Activated CD8-positive, alpha-beta memory T cell treated with anti-CD3 and anti-CD28 coated beads, Interleukin-2, amount 10 ng/mL, durations not matched to agents 7 days and 5 days (primary cell): Measurements from ENCODE around the gene PELI2. TPM values are rescaled to one million over a fixed set of nuclear protein-coding genes. Genes with fewer than 3 reads are reported as not detected.
A peak's percentile ranks its signal among the peaks of the same experiment; 100 is the strongest.

ENCODE experiments used
- ATAC-seq: fragments of 150-1000 bp; cut with Tn5 transposase; one replicate; pipeline ENCODE4 v1.10.0; 2021; ENCODE audit warnings: moderate library complexity
- CTCF ChIA-PET: fragments of 350-600 bp; sonication (Branson Sonifier 250); formaldehyde crosslinking; loops from one replicate; lab custom pipeline; 2021; ENCODE audit warnings: antibody characterized with exemption; lab: Charles Lee
- DNase-seq: peaks from one replicate; pipeline ENCODE4 v3.0.0-alpha.2; 2020
- H3K27ac Mint-ChIP-seq: one replicate; pipeline ENCODE4 v1.8.0; 2021; ENCODE audit warnings: mild to moderate bottlenecking, mixed read lengths
- H3K27me3 Mint-ChIP-seq: one replicate; pipeline ENCODE4 v1.8.0; 2021; ENCODE audit warnings: mixed read lengths
- H3K36me3 Mint-ChIP-seq: one replicate; pipeline ENCODE4 v1.8.0; 2021; ENCODE audit warnings: mild to moderate bottlenecking, mixed read lengths
- H3K4me1 Mint-ChIP-seq: one replicate; pipeline ENCODE4 v1.8.0; 2021; ENCODE audit warnings: mixed read lengths
- H3K4me3 Mint-ChIP-seq: one replicate; pipeline ENCODE4 v1.8.0; 2021; ENCODE audit warnings: mild to moderate bottlenecking, moderate library complexity, mixed read lengths
- H3K9me3 Mint-ChIP-seq: one replicate; pipeline ENCODE4 v1.8.0; 2022; ENCODE audit warnings: low read depth, mixed read lengths
- total RNA-seq, 2 experiments: library from RNA; stranded (reverse); gene quantifications; one replicate each; pipeline ENCODE4 v1.2.3, GENCODE V29; 2021

PELI2 gene
- total RNA-seq, 2 experiments from 2014 or later = 1.1 to 1.2 TPM

DNA sequence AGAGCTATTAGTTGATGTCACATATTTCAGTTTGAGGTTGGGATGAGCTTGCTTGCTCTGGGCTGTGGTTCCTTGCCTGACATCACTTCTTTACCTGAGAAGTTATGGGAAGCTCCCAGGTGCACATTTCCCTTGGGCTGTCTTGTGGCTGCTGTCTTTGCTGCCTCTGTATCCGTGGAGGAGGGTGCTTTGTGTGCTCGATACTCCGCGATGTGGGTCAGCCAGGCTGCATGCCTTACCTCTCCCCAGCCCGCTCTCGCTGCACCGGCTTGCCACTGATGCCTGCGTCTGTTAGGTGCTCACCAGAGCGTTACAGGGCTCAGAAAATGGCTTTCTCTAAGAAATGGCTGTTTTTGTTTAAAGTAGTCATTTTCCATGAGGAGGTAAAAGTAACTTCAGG lies 19.6 kb downstream of the PELI2 start:
- Mint-ChIP-seq H3K9me3 (no peaks in the 10 kb centered on the region), H3K4me3 (no peak overlapping the region), H3K27me3 (peaks cover 12% of the 10 kb centered on the region), H3K27ac (no peak overlapping the region), H3K4me1 (peaks cover under 1% of the 10 kb centered on the region), H3K36me3 (no peaks in the 10 kb centered on the region)
- DNase-seq (no peak), ATAC-seq (no peak)
- CTCF ChIA-PET = no interaction called here

GRCh38 chr14:56138928-56139327 lies 20.7 kb downstream of the PELI2 start:
- H3K9me3 Mint-ChIP-seq = no peaks in the 10 kb centered on the region
- no peak for ATAC-seq
- CTCF ChIA-PET = no interaction called here
- no peak for DNase-seq
- H3K27ac Mint-ChIP-seq = no peak overlapping the region
- H3K4me1 Mint-ChIP-seq = peaks cover 2% of the 10 kb centered on the region
- no peaks in the 10 kb centered on the region for H3K36me3 Mint-ChIP-seq
- H3K27me3 Mint-ChIP-seq = peaks cover 14% of the 10 kb centered on the region
- H3K4me3 Mint-ChIP-seq = no peak overlapping the region

DNA sequence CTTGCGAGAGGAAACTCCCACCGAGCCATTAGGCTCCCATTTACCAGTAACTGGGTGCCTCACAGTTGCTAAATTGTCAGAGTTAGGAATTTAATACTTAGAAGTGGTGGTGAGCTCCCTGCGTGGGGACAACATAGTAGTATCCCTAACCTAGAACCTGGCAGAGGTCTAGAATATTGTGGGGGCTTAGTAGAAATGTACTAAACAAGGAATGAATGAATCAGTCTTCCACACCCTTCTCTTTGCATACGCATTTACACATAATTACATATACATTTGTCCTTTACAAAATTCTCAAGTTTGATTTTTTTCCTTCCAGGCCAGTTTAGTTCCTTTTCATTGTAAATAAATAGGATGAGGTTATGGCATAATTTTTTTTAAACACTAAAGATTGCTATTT lies 24.1 kb downstream of the PELI2 start:
- H3K4me3 Mint-ChIP-seq = no peak overlapping the region

GRCh38 chr14:56143025-56143424 lies 24.8 kb downstream of the PELI2 start:
- DNase-seq (no peak), ATAC-seq (no peak)
- Mint-ChIP-seq H3K9me3 (no peaks in the 10 kb centered on the region), H3K27me3 (peaks cover 4% of the 10 kb centered on the region), H3K36me3 (no peaks in the 10 kb centered on the region), H3K27ac (no peak overlapping the region), H3K4me1 (peaks cover 18% of the 10 kb centered on the region), H3K4me3 (no peak overlapping the region)
- CTCF ChIA-PET = no interaction called here

More for the DNA sequence above, 24.1 kb downstream of the PELI2 start:
- no peaks in the 10 kb centered on the region for H3K9me3 Mint-ChIP-seq
- H3K36me3 Mint-ChIP-seq = no peaks in the 10 kb centered on the region
- no peak for DNase-seq
- ATAC-seq = no peak
- peaks cover 13% of the 10 kb centered on the region for H3K4me1 Mint-ChIP-seq
- H3K27me3 Mint-ChIP-seq = peaks cover 7% of the 10 kb centered on the region
- no peak overlapping the region for H3K27ac Mint-ChIP-seq
- CTCF ChIA-PET = no interaction called here

GRCh38 chr14:56144176-56144575 lies 26.0 kb downstream of the PELI2 start:
- no peak for DNase-seq
- Mint-ChIP-seq H3K4me1 (peaks cover 25% of the 10 kb centered on the region), H3K27ac (no peak overlapping the region), H3K9me3 (no peaks in the 10 kb centered on the region), H3K27me3 (peaks cover 4% of the 10 kb centered on the region), H3K36me3 (no peaks in the 10 kb centered on the region), H3K4me3 (no peak overlapping the region)
- CTCF ChIA-PET = no interaction called here
- no peak for ATAC-seq

DNA sequence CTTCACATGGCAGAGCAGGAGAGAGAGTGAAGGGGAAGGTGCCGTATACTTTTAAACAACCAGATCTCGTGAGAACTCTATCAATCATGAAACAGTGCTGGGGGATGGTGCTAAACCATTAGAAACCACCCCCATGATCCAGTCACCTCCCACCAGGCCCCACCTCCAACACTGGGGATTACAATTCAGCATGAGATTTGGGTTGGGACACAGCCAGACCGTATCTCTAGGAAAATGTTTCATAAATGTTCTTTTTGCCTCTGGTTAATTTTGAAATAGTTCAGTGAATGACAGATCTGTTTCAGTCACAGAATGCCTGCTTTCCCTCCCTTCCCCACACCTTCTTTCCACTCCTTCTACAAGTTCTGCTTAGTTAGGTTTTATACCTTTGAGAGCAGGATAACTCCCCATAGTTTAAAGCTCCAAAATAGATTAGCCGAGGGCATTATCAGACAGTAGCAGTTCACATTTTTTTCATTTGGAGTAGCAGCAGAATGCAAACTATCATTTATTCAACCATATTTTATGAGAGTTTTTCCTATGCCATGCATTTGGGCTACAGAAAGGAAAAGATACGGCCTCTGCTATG lies 27.1 kb downstream of the PELI2 start:
- no peak overlapping the region for H3K27ac Mint-ChIP-seq
- H3K4me3 Mint-ChIP-seq = no peak overlapping the region
- no peaks in the 10 kb centered on the region for H3K9me3 Mint-ChIP-seq
- CTCF ChIA-PET = no interaction called here
- ATAC-seq (no peak), DNase-seq (no peak)
- no peaks in the 10 kb centered on the region for H3K36me3 Mint-ChIP-seq
- H3K4me1 Mint-ChIP-seq = peaks cover 25% of the 10 kb centered on the region
- H3K27me3 Mint-ChIP-seq = peaks cover 2% of the 10 kb centered on the region

- H3K4me3 Mint-ChIP-seq = no peak overlapping the region
- H3K36me3 Mint-ChIP-seq = no peaks in the 10 kb centered on the region
- H3K4me1 Mint-ChIP-seq = peaks cover 28% of the 10 kb centered on the region
- H3K27ac Mint-ChIP-seq = no peak overlapping the region
- CTCF ChIA-PET = no interaction called here
- peak; percentile 45 for DNase-seq
- H3K27me3 Mint-ChIP-seq = peaks cover 2% of the 10 kb centered on the region
- ATAC-seq = peak; percentile 47
- no peaks in the 10 kb centered on the region for H3K9me3 Mint-ChIP-seq
Observed at GRCh38 chr14:56145965-56146364, 27.8 kb downstream of the PELI2 start.

- peaks cover 2% of the 10 kb centered on the region for H3K27me3 Mint-ChIP-seq
- no peak for ATAC-seq
Observed at GRCh38 chr14:56147449-56147848, 29.2 kb downstream of the PELI2 start.

GRCh38 chr14:56147986-56148901 lies 30.0 kb downstream of the PELI2 start:
- no peaks in the 10 kb centered on the region for H3K27me3 Mint-ChIP-seq

More at GRCh38 chr14:56147449-56147848, 29.2 kb downstream of the PELI2 start:
- H3K4me3 Mint-ChIP-seq = no peak overlapping the region
- peaks cover 31% of the 10 kb centered on the region for H3K4me1 Mint-ChIP-seq
- no peaks in the 10 kb centered on the region for H3K9me3 Mint-ChIP-seq
- no peak overlapping the region for H3K27ac Mint-ChIP-seq
- CTCF ChIA-PET = no interaction called here
- no peaks in the 10 kb centered on the region for H3K36me3 Mint-ChIP-seq
- DNase-seq = no peak

GRCh38 chr14:56149151-56149550 lies 30.9 kb downstream of the PELI2 start:
- Mint-ChIP-seq H3K27me3 (no peaks in the 10 kb centered on the region), H3K27ac (no peak overlapping the region), H3K4me3 (no peak overlapping the region), H3K9me3 (no peaks in the 10 kb centered on the region), H3K4me1 (peaks cover 29% of the 10 kb centered on the region), H3K36me3 (no peaks in the 10 kb centered on the region)
- DNase-seq = no peak
- CTCF ChIA-PET = interaction anchor here (1.3 kb wide), 1 partner anchor 25 kb away, joined by 3 read pairs; no protein-coding TSS in a partner anchor
- ATAC-seq = no peak

More at GRCh38 chr14:56147986-56148901, 30.0 kb downstream of the PELI2 start:
- DNase-seq = no peak
- Mint-ChIP-seq H3K36me3 (no peaks in the 10 kb centered on the region), H3K4me1 (peaks cover 29% of the 10 kb centered on the region), H3K27ac (no peak overlapping the region), H3K9me3 (no peaks in the 10 kb centered on the region), H3K4me3 (no peak overlapping the region)
- ATAC-seq = no peak
- CTCF ChIA-PET = no interaction called here

GRCh38 chr14:56149995-56150394 lies 31.8 kb downstream of the PELI2 start:
- peaks cover 29% of the 10 kb centered on the region for H3K4me1 Mint-ChIP-seq
- DNase-seq = no peak
- no peaks in the 10 kb centered on the region for H3K36me3 Mint-ChIP-seq
- no peaks in the 10 kb centered on the region for H3K27me3 Mint-ChIP-seq
- no peak overlapping the region for H3K4me3 Mint-ChIP-seq
- no peaks in the 10 kb centered on the region for H3K9me3 Mint-ChIP-seq
- no peak for ATAC-seq
- H3K27ac Mint-ChIP-seq = no peak overlapping the region
- CTCF ChIA-PET = interaction anchor here (1.3 kb wide), 1 partner anchor 26 kb away, joined by 3 read pairs; no protein-coding TSS in a partner anchor

DNA sequence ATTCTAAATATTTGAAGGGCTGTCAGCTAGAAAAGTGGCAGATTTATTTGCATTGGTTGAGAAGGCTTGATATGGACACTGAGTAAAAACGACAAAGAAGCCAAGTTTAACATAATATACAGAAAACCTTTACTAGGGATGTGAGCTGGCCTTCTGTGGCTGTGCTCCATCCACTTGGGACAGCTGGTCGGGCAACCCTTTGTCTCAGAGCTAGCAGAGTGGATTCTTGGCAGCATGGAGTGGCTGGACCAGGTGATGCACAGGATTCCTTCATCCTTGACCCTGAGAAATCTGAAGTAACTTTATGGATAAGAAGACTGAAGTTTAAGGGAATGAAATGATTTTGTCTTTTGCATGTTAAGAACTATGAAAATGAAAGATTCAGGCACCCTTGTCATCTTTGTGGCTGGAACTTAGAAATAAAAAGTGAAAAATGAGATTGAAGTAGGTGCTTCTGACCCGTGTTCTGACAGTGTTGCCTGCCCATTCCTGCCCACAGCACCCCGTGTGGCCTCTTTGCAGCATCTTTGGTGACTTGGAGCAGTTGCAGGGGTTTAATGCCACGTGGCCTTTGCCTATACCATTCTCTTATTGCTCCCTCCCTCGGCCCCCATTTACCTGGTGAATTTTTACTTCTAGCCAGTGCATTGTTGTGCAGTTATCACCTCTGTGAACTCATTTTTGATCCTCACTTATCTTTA lies 32.6 kb downstream of the PELI2 start:
- H3K36me3 Mint-ChIP-seq = no peaks in the 10 kb centered on the region
- ATAC-seq = no peak
- no peaks in the 10 kb centered on the region for H3K9me3 Mint-ChIP-seq
- no peak overlapping the region for H3K4me3 Mint-ChIP-seq
- H3K4me1 Mint-ChIP-seq = peaks cover 29% of the 10 kb centered on the region
- no peaks in the 10 kb centered on the region for H3K27me3 Mint-ChIP-seq
- H3K27ac Mint-ChIP-seq = no peak overlapping the region
- CTCF ChIA-PET = interaction anchor here (0.6 to 1.3 kb wide), 2 partner anchors 26 to 823 kb away, joined by 3 read pairs; no protein-coding TSS in a partner anchor
- DNase-seq = no peak

DNA sequence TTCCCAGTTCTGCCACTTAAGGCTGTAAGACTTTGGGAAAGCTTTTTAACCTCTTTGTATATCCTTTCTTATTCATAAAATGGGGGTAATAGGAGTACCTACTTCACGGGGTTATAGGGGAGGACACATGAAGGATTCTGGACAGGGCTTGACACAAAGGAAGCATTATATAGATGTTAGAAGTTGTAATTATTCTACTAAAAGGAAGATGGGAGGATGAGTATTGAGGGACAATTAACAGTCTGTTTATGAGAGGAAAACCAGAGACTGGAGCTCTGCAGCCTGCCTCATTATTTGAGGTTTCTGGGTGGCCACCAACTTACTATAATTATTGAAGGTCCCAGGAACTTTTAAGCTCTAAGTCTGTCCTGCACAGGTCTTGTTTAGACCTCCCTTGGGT lies 34.0 kb downstream of the PELI2 start:
- Mint-ChIP-seq H3K27me3 (no peaks in the 10 kb centered on the region), H3K36me3 (no peaks in the 10 kb centered on the region), H3K27ac (no peak overlapping the region), H3K4me1 (peaks cover 19% of the 10 kb centered on the region), H3K9me3 (no peaks in the 10 kb centered on the region), H3K4me3 (no peak overlapping the region)
- DNase-seq (no peak), ATAC-seq (no peak)
- CTCF ChIA-PET = no interaction called here
